DLD1 (cell line): Measurements from ENCODE around the gene PEX16.
"Not testable (repeated sequence)": the region's sequence is repeated elsewhere in the genome, so short reads cannot be mapped to it uniquely, and the experiment has no call there.

Source experiments
- in situ Hi-C: cut with HindIII; loops from 2 replicates; pipeline ENCODE4 v1.10.0; 2017; ENCODE audit warnings: low sequenced_read_pairs

The PEX16 gene

DNA sequence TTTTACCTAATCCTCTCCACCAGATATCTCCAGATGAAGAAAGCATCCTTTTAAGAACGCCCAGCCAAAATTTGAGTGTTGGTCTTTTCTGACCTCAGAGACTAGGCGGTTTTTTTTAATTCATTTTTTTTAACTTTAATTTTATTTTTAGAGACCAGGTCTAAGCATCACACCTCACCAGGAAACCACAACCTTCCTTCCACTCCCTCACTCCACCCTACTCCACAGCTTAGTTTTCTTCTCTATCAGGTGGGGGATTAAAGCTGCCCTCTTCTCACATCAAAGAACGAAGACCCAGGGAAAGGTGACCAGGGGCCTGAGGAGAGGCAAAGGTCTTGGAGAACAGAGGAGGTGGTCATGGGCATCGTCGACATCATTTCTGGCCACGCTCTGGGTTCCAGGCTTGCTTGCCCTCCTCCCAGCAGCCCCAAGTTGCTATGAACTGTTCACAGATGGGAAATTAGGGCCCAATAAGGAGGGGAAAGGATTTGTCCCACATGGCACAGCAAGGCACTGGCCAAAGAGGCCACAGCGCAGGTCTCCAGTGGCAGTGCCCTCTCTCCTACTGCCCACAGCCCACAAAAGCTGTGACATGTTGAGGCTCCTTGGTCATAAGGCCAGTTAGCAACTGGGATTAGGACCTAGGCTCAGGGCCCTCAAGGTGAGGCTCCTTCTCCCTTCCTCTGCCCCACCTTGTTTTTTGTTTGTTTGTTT lies 1.4 kb upstream of the PEX16 start:
- in situ Hi-C loops: no loop called here

DNA sequence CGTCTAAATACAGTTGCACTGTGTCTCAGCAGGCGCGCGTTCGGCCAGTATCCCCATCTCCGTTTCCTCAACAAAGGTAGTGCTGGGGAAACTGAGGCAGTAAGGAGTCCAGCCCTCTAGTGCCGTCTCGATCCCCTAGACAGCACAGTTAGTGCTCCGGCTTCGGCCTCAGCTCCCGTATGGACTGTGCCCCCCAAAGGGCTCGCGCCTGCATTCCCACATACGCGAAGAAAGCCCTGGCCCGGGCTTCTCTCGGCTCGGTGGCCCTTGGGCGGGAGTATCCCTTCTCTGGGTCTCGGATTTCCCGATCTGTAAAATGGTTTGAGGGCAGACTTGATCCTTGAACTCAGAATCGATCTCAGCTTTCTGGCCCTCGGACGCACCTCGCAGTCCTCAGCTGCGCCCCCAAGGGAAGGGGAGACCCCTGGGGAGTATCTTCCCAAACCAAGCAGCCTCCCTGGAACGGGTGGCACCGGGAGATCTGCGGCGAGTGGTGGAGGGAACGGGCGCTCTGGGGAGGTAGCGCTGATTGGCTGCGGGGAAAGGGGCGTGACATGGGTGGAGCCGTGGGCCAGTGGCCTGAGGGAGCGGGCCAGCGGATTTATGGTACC lies 759 bp upstream of the PEX16 start:
- in situ Hi-C loops: no loop called here

GRCh38 chr11:45917286-45917622 lies 423 bp downstream of the PEX16 start:
- in situ Hi-C loops: no loop called here

DNA sequence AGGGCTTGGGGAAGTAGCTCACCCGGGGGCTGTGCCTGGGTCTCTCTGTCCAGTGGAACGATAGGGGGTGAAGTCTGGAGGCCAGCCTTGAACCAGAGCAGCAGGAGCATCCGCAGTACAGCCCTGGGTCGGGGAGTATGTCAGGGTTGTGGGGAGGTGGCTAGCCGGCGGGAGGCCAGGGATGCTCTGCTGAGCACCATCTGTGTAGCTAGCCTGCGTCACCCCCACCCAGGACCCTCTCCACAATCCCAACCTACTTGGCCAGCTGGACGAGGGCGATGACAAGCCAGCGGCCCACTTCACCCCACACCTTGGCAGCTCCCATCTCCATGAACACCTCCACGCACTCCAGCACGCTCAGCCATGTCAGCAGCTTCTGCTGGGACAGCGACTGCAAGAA lies 2.2 kb downstream of the PEX16 start:
- in situ Hi-C loops: no loop called here

- in situ Hi-C loops: no loop called here
Measured at GRCh38 chr11:45913942-45914635, 3.6 kb downstream of the PEX16 start.

DNA sequence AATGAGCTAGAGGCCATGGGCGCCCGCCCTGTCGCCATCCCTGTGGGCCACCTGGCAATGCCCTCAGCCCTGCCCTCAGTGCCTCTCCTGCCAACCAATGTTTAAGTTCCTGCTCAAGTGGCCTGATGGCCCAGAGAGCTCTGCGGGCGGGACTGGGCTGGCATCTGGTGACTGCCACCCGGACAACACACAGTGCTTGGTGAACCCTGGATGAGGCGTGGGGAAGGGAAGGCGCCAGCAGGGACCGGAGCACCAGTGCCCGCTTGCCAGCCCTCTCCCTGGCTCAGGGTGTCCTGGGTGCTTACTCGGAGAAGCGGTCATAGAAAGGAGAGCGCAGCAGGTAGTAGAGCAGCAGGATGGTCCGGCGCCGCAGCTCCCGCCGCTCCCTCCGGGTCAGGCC lies 4.2 kb downstream of the PEX16 start:
- in situ Hi-C loops: no loop called here

DNA sequence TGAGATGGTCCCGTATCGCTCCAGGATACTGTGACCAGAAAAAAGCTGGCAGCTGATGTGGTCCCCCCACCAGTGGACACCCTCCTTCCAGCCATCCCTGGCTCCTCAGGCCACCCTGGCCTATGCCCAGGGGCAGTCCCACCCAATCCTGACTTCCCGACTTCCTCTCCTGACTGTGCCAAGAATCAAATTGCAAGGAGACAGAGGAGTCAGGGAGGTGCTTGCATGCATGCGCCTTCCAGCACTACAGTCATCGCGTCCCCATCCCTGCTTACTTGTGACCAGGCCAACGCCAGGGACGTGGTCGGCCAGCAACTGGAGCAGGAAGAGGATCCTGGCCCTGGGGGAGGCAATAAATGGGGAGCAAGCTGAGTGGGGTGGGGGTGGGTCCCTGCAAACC lies 7.1 kb downstream of the PEX16 start:
- in situ Hi-C loops: no loop called here

DNA sequence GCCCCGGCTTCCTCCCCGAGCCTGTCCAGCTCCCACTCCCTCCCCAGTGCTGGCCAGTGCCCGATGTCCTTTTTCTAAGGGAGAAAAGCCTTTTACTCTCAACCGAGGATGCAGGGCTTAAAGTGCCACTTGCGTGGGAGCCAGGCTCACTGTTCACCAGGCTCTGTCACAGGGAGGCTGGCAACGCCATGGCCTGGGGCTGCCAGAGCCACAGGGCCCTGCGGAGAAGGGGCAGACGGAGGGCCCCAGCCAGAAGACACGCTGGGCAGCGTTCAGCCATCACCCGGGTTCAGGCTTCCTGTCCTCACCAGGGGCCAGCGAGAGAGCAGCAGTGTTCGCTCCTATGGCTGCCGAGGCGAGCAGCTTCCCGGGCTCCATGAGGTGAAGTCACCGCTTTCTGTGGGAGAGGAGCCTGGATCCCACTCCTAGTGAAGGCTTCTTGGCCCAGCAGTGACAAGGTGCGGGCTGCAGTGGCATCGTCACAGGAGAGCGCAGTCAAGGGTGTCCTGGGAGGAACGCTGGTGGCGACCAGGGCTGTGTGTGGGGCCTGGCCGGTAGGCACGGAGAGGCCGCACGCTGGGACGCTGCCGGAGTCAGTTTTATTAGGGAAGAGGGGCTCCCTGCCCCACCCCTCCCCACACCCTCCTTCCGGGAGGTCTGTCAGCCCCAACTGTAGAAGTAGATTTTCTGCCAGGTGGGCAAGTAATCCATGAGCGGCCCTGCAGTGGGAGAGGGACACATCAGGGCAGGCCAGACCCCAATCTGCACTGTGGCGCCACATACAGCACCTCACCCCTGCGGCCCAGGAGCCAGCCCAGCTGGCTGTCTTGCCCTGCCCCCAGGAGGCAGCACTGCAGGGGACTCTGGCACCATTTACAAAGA lies 7.8 kb downstream of the PEX16 start:
- in situ Hi-C loops: no loop called here

GRCh38 chr11:45907911-45908370 lies 9.7 kb downstream of the PEX16 start:
- in situ Hi-C loops: no loop called here

GRCh38 chr11:45906965-45907611 lies 10.6 kb downstream of the PEX16 start, which contains the start of gene FREY1:
FREY1 (minus strand) TSS chr11:45907271; CDS start chr11:45907245, 26 bp downstream.
- in situ Hi-C loops: no loop called here

DNA sequence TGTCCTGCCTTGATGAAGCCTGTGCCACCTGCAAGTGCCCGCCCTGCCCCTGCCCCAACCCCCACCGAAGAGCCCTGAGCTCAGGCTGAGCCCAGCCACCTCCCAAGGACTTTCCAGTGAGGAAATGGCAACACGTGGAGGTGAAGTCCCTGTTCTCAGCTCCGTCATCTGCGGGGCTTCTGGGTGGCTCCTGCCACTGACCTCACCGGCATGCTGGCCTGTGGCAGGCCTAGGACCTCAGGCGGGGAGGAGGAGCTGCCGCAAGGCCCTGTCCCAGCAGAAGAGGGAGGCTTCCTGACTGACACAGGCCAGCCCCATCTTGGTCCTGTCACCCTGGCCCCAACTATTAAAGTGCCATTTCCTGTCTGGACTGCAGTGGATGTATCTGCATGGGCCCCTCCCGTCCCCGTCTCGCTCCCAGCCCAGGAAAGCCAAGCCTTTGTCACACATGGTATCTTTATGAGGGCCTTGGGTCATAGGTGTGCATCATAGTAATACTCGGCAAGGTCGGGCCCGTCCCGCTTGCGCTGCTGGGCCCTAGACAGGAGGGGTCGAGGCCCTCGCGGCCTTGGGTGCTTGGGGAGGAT lies 11.5 kb downstream of the PEX16 start:
- in situ Hi-C loops: no loop called here

GRCh38 chr11:45905576-45905975 lies 12.1 kb downstream of the PEX16 start:
- in situ Hi-C loops: not testable (repeated sequence)

- in situ Hi-C loops: no loop called here
Measured at GRCh38 chr11:45905095-45905494, 12.6 kb downstream of the PEX16 start.

DNA sequence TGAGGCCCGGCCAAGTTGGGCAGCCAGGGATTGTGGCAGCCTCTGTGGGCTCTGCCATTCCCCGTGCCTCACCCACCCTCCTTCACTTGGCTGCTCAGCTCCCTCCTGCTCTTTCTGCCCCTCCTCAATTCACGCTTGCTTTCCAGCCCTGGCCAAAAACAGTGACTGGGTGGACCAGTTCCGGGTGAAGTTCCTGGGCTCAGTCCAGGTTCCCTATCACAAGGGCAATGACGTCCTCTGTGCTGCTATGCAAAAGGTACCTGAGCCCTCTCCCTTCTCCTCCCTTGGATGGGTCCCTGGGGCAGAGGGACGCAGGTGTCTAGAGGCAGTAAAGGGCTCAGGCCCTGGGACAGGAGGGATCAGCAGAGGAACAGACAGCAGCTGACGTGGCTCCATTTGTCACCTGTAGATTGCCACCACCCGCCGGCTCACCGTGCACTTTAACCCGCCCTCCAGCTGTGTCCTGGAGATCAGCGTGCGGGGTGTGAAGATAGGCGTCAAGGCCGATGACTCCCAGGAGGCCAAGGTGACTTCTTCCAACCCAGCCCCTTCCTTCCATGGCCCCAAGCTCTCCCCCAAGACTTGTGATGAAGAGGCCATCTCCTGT lies 13.3 kb downstream of the PEX16 start:
- in situ Hi-C loops: no loop called here

DNA sequence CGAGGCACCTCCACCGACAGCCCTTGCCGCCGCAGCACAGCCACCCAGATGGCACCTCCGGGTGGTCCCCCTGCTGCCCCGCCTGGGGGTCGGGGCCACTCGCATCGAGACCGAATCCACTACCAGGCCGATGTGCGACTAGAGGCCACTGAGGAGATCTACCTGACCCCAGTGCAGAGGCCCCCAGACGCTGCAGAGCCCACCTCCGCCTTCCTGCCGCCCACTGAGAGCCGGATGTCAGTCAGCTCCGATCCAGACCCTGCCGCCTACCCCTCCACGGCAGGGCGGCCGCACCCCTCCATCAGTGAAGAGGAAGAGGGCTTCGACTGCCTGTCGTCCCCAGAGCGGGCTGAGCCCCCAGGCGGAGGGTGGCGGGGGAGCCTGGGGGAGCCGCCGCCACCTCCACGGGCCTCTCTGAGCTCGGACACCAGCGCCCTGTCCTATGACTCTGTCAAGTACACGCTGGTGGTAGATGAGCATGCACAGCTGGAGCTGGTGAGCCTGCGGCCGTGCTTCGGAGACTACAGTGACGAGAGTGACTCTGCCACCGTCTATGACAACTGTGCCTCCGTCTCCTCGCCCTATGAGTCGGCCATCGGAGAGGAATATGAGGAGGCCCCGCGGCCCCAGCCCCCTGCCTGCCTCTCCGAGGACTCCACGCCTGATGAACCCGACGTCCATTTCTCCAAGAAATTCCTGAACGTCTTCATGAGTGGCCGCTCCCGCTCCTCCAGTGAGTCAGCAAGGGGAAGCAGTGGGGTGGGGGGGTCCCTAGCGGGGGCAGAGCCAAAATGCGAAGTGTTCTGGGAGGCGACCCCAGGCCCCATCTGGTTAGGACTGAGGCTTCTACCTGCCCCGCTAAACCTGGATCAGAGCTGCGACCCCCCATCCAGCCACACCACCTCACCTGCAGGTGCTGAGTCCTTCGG lies 15.0 kb downstream of the PEX16 start:
- in situ Hi-C loops: no loop called here

- in situ Hi-C loops: no loop called here
Measured at GRCh38 chr11:45901626-45902025, 16.1 kb downstream of the PEX16 start.

DNA sequence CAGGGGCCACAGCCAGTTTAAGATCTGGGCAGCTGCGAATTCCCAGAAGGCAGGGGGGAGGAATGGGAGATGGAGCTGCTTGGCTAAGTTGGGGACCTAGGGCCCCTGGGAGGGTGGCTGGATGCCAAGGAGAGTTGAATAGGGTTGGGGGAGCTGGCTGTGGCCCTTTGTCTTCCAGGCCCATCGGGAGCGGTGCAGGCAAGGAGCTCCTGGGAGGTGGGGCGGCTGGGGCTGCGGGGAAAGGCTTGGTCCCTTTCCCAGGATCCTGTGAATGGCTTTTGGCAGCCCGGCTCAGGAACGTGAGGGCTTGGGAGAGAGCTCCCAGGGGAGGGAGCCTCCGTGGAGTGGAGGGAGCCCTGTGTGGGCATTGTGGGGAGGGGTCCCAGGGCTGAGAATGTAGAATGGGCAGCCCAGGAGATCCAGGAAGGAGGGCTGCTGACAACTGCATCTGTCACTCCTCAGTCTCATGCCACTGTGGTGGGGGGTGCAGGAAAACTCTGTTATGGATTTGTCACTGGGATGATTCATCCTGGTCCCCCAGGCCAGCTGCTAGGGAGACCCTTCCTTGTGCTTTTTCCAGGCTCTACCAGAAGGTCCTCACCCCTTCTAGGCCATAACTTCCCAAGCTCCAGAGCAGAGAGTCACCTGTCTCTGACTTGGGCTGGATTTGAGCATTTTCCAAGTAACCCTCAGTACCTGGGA lies 16.6 kb downstream of the PEX16 start:
- in situ Hi-C loops: no loop called here

GRCh38 chr11:45900175-45900800 lies 17.4 kb downstream of the PEX16 start:
- in situ Hi-C loops: not testable (repeated sequence)
